ENCODE results near the gene TRIM71. TPM values are rescaled to one million over a fixed set of nuclear protein-coding genes. Genes with fewer than 3 reads are reported as not detected.

The TRIM71 gene
- total RNA-seq, 1 donor: not detected

- no peak overlapping the region for H3K4me3 ChIP-seq (ENCODE audit: low read depth, low read length)
- no peak for DNase-seq (ENCODE audit: low read depth)
- no peak for TF ChIP-seq CTCF (IDR thresholded peaks at IDR 0.05; ENCODE audit: insufficient read depth, low read depth, low read length)
Measured at GRCh38 chr3:32815841-32816438, 1.9 kb upstream of the TRIM71 start.

- peak; percentile 10 for DNase-seq (ENCODE audit: low read depth)
- no peak for TF ChIP-seq CTCF (IDR thresholded peaks at IDR 0.05; ENCODE audit: insufficient read depth, low read depth, low read length)
- peak overlapping the region; percentile 23 for H3K4me3 ChIP-seq (ENCODE audit: low read depth, low read length)
Measured at GRCh38 chr3:32816439-32817256, 1.1 kb upstream of the TRIM71 start.

GRCh38 chr3:32817257-32817557 lies 590 bp upstream of the TRIM71 start:
- H3K4me3 ChIP-seq (ENCODE audit: low read depth, low read length): no peak overlapping the region
- TF ChIP-seq CTCF (IDR thresholded peaks at IDR 0.05; ENCODE audit: insufficient read depth, low read depth, low read length): no peak
- DNase-seq (ENCODE audit: low read depth): no peak

GRCh38 chr3:32818229-32818969 lies 602 bp downstream of the TRIM71 start:
- DNase-seq (ENCODE audit: low read depth): no peak
- no peak overlapping the region for H3K4me3 ChIP-seq (ENCODE audit: low read depth, low read length)
- TF ChIP-seq CTCF (IDR thresholded peaks at IDR 0.05; ENCODE audit: insufficient read depth, low read depth, low read length): no peak

- no peak for DNase-seq (ENCODE audit: low read depth)
- no peak for TF ChIP-seq CTCF (IDR thresholded peaks at IDR 0.05; ENCODE audit: insufficient read depth, low read depth, low read length)
- no peak overlapping the region for H3K4me3 ChIP-seq (ENCODE audit: low read depth, low read length)
Measured at GRCh38 chr3:32818970-32819511, 1.2 kb downstream of the TRIM71 start.

- TF ChIP-seq CTCF (IDR thresholded peaks at IDR 0.05; ENCODE audit: insufficient read depth, low read depth, low read length): no peak
- no peak overlapping the region for H3K4me3 ChIP-seq (ENCODE audit: low read depth, low read length)
- no peak for DNase-seq (ENCODE audit: low read depth)
Measured at GRCh38 chr3:32819551-32820348, 2.0 kb downstream of the TRIM71 start.
